Stimulated activated CD8-positive, alpha-beta memory T cell treated with anti-CD3 and anti-CD28 coated beads, Interleukin-2, amount 100 ng/mL, for 48 hours (primary cell): ENCODE measurements around the gene SLIT3.

ENCODE experiments used
- DNase-seq, 2 donors: peaks; one replicate each; pipeline ENCODE4 v3.0.0-alpha.2; 2020; ENCODE audit warnings: low read depth in 2 of 2

The SLIT3 gene

DNA sequence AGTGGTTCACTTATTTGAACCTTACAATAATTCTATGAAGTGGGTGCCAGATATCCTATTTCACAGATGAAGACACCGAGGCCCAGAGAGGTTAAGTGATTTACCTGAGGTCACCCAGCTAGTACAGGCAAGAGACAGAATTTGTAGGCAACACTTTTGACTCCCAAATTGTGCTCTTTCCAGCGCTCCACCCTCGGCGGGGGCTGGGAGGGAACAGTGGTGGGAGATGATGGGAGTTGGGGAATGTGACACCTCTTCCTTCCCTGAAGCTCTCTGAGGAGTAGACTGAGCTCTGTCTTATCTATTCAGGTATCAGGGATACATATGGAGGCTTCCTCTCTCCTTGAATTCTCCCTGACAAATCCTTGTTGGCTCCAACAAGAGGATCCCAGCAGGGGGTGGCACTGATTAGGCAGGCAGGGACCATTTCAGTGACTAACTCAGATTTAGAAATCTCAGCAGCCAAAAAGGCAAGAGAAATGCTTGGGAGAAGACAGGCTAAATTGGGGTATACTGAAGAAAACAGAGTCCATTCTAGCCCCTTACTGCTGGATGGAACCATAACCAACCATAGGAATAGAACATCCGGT, 626.0 kb downstream of the SLIT3 start:
- DNase-seq = no peak

DNA sequence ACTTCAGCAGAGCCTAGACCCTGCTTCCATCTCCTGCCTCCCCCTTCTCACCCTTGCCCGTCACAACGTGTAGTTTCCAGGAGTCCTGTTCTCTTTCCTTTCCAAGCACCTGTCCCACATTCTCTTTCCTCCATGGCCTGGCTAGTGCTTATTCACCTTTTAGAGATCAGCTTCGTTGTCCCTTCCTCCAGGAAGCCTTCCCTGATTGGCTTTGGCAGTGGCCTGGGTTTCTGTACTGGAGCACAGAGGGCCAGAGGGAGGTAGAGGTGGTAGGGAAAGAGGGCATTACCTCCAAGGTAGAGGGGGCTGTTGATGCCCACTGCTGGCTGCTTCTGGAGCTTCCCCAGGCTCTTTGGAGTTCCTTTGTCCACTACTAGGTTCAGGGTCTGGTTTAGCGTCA, 628.1 kb downstream of the SLIT3 start:
- DNase-seq = no peak

DNA sequence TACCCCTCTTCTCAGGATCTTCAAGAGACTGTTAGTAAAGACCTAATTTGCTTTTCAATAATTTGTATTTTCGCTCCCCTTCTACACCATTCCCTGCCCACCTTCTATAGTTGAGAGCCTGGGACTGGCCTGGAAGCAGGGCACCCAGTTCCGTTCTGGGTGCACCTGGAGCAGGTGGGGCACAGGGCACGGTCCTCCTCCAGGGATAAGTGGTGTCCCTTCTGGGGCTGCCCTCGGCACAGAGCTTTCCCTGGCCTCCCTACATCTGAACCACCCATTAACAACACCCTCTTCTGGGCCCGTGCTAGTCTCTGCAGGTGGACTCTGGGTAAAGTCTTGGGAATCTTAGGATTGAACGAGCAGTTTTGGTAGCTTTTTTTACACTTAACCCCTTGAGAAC, 628.9 kb downstream of the SLIT3 start:
- DNase-seq = no peak

DNA sequence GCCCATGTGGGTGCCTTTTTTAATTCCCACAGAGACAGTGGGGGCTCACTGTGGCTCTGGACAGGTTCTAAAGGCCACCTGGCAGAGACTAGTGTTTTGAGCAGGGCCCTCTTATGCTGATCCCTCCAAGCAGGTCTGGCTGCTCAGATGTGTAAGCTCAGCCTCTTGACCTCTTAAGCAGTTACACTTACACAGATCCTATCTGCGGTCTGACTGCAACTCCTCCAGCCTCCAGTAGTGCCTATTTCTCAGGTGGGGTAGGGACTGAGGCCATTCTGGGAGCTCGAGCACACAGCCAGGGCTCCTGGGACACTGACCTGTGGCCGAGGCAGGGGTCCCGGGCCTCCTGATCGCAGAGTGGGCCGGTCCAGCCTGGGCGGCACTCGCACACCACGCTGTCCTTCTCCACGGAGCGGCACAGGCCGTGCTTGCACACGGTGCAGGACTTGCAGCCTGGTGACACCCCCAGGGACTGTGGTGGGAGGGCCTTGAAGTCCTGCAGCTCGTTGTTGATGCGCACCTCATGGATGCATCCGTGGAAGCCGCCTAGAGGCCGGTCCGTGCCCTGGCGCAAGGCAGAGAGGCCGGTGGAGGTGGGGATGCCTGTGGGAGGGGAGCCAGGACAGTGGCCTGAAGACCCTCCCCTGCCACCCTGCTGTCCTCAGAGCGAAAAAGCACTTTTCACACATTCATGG, 629.9 kb downstream of the SLIT3 start:
- no peak for DNase-seq

DNA sequence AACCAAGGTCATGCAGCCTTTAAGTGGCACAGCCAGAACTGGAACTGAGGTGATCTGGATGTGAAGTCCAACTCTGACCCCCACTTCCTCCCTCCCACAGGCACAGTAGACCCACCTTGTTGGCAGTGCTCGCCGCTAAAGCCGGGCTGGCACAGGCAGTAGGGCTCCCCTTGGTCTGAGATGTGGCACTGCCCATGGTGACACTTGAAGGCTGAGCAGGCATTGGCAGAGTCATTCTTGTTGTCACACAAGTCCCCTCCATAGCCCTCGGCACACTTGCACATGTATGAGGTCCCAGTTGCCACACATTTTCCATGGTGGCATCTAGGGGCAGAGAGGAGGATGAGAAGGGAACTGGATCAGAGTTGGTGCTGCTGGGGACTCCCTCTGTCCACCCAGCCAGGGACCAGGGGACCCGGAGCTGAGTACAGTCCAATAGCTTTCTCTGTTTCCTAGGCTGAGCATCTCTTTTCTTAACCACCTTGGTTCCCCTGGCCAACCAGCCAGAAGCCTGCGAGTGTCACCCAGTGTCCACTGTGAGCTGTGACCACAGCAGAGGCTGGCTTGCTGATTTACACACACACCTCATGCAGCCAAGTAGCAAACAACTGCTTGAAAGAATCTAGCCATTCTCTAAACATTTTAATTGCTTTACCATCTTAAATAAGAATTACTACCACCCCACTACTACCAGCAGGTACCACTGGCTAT, 631.1 kb downstream of the SLIT3 start:
- no peak for DNase-seq

DNA sequence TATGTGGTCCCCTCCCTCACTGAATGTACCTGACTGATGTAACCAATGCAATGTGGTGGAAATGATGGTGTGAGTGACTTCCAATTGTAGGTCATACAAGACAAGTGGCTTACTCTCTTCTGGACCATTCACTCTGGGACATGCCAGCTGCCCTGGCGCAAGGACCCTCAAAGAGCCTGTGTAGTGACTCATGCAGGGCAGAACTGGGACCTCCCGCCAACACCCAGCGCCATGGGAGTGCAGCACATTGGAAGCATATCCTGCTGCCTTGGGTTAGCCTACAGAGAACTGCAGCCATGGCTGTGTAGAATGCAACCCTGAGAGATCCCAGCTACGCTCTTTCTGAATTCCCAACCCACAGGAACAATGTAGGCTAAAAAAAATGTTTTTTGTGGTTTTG, 631.8 kb downstream of the SLIT3 start:
- DNase-seq = no peak

DNA sequence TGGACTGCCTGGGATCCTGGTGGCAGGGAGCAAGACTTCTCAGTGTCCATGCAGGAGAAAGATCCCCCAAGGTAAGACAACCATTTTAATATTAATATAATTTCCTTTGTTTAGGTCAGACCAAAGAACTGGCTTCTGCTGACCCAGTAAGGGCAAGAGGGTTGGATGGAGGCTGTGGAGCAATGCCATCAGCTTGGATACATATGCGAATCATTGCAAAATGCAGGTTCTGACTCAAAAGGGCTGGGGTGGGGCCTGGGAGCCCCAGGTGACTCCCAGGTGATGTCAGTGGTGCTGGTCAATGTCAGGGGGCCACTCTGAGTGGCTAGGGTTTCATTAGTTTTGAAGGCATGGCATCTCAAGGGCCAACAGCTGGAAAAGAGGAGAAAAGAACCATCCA, 632.9 kb downstream of the SLIT3 start:
- DNase-seq = no peak

DNA sequence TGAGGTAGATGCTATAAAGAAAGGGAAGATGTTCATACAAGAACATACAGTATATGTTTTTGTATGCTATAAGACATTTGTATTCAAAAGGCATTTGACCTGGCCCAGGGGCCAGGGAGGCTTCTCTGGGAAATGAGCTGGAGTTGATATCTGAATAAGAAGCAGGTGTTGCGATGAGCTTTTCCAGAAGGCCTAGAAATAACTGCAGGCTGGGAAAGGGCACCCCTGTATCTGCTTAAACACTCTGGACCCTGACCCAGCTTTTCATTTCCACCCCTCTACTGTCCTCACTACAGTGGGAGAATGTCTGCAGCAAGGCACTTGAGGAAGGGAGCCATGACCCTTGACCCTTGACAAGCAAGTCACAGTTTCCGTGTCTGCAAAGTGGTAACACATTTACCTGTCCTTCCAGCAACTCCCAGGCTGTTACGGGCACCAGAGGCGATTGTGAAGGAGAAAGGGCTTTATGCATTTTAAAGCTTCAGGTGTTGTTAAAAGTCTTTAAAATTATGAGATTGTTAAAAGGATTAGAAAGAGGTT, 633.6 kb downstream of the SLIT3 start:
- DNase-seq = no peak

DNA sequence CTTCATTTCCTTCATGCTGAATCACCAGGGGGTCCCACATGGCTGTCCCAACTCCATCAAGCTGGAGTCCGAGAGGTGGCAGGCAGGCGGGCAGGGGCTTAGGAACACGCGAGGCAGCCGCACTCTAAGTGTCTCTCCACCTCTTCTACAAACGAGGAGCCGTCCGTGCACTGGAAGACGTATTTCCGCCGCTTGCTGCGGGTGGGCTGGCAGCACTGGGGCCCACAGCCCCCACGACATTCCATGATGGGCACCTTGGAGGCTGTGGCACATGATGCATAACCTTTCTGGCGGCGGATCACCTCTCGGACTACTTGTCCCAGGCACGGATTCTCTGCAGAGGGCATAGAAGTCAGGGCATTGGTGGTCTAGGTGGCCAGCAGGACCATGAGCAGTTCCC, 634.6 kb downstream of the SLIT3 start:
- DNase-seq = no peak

DNA sequence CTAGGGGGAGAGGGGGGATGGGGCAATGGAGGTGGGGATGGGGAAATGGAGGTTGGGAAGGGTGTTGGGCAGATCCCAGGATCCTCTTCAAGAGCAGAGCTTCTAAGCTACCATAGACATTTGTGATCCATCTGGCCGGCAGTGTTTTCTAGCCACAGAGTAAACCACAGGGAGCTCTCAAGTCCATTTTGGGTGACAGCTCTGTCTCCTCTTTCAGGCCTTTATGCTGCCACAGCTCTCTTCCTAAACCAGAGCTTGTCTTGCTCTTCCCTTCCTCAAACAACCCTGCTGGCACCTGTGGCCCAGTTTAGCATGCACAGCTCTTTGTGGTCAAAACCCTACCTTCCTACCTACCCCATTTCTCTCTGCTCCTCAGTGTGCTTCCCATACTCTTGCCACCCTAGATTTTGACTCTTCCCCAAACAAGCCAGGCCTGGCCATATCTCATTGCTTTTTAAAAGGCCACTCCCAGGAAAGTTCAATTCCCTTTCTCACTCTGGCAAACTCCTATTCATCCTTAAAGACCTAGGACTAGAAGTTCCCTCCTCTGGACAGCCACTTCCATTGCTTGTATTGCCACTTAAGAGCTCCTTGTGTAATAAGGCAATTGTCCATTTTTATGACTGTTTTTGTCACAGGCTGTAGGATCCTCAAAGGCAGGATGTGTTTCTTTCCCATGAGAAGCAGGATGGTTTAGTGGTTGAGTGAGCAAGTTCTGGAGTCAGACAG, 637.5 kb downstream of the SLIT3 start:
- no peak for DNase-seq

DNA sequence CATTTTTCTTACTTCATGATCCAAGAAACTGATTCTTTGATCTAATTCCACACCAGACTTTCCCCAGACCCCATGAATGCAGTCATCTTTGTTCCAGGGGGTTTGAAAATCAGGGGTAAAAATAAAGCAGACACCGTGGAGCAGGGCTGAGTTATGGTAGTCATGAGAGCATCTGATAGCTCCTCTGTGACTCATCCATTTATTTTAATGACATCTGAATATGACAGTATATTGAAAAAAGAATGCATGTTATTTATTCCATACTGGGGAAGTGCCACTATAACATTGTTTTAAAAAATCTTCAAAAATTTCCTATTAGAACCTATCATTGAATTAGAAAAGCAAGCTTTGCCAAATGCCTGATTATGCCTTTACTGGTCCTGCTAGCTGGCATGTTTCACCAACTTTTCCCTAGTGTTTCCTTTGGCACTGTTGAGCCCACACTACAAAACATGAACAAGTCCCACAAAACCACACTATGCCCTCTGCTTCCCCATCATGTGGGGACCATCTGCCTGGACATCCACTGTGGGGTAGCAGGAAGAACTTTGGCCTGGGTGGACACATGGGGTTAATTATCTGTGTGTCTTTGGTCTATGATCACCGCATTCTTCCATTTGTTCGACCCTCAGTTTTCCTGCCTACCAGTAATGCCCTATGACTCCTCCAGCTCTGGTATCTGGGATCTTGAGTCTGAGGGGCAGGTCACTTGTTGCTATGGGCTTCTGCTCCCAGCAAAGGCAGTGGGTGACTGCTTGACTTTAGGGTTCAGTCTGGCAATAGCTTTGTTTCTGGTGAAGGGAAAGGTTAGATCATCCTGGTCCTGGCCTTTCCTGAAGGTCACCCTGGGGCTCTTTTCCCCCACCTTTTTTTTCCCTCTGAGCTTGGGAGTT, 639.1 kb downstream of the SLIT3 start:
- DNase-seq = no peak

DNA sequence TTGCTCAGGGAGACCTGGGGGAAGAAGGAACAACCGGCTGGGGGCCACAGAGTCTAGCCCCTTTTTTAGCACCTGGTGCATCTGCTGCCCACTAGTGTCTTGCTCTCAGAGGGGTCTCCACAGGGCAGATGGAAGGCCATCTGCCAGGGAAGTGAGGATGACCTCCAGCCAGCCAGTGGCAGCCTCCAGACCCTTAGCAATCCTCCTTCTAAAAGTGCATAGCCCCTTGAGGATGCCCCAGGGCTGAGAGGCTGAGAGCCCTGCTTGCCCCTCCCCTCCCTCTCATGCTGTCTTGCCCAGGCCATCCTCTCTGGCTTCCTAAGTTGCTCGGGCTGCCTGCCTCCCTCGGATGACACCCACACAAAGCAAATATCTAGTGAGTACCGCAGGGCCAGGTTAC, 640.2 kb downstream of the SLIT3 start:
- no peak for DNase-seq

DNA sequence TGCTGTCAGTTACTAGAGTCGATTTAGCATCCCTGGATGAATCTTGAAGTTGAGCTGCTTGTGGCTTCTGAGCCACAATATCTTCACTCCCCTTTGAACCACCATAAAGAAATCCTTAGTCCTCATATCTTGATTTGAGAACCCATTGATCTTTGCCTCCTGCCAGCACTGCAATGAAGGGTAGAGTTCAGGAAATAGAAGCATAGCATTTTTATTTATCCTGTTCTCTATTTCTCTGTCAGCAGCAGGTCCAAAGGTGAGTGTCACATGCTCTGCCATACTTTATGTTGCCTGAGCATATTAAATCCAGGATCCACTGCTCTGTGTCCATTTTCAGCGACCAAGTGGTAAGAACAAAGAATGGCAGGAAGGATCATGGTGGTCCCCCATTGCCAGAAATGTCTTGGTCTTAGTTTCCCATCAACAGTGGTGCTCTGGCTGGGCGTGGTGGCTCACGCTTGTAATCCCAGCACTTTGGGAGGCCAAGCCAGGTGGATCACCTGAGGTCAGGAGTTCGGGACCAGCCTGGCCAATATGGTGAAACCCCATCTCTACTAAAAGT, 641.6 kb downstream of the SLIT3 start:
- no peak for DNase-seq

DNA sequence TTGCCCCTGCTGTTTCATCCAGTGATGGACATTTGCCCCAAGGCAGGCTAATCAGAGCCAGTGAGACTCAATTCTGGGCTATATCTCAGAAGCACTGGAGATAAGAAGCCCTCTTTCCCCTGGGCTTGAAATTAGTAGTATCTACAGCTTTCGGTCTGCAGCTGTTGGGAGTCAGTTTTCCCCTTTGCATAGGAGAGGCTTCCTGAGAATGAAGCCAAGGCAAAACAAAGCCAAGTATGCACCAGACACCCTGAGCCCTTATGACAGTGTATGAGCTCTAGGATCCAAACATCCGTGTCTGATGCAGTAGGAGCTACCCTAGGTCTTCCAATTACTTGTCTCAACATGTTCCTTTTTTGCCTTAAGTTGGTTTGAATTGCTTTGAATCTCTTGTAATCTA, 642.5 kb downstream of the SLIT3 start:
- DNase-seq = no peak

DNA sequence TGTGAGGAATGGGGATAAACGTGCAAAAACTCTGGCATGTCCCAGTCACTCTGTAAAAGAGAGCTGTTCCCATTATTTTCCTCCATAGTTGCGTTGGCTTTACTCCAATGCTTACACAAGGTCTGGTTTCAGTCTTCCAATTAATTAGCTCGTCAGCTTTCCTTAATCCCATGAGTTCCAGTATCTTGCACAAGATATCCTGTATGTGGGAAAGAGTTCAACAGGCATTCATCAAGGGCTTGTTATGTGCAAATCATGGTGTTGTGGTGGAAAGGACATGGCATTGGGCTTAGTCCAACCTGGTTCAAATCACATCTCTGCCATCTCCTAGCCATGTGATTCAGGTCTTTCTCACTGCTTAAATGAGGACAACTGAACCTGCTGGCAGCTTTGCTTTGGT, 644.3 kb downstream of the SLIT3 start:
- no peak for DNase-seq

DNA sequence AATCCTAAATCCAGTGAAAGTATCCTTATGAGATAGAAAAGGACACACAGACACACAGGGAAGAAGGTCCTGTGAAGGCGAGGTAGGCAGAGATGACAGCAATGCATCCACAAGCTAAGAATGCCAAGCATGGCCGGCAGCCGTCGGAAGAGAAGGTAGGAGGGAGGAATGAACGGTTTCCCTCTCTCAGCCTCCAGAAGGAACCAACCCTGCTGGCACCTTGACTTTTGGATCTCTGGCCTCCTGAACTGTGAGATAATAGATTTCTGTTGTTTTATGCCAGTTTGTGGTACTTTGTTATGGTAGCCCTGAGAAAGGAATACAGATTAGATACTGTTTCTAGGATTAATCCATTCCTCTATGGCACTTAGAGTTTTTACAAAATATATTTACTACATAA, 645.6 kb downstream of the SLIT3 start:
- no peak for DNase-seq

DNA sequence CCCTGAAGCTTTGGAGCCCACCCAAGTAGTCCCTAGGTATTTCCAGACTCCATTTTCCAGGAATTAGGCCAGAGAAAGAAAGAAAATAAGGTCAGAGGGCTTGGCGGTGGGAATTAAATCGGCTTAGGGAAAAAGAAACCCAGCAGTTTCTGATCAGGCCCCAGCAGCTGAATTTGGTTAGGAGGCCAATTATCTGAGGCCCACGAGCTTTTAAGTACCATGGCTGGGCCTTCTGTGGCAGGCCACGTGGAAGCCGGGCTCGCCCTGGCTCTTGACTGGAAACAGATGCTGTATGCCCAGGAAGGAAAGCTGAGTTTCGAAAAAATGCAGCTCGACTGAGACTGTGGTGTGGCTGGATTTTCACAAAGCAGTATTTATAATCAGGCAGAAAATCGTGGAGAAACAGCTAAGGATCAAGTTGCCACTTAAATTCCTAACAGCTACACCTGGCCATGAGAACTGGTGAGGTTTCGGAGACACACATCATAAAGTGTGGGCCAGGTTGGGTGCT, 646.7 kb downstream of the SLIT3 start:
- DNase-seq = no peak

DNA sequence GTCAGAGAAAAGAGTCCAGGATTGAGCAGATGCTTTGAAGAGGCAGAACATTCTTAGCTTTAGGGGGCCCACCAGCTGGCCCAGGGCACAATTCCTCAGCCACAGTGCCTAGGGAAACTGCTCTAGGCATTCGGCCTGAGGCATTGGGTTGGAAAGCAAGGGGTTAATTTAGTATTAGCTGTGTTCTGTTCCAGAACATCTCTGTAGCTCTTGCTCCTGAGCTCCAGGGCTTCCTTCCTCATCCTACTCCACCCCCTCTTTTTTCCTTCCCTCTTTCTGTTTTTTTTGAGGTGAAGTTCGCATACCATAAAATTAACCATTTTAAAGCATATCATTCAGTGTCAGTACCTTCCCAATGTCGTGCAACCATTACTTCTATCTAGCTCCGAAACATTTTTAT, 647.3 kb downstream of the SLIT3 start:
- no peak for DNase-seq

DNA sequence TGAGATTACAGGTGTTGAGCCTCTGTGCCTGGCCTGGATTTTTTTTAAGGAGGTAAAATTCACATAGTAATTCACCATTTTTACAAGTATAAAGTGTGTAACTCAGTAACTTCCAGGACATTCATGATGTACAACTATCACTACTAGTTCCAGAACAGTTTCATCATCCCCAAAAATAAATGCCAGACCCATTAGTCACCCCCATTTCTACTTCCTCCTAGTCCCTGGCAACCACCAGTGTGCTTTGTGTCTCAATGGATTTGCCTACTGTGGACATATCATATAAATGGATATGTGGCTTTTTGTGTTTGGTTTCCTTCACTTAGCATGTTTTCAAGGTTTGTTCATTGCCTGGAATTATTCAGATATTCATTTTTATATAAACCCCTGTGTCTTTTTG, 649.3 kb downstream of the SLIT3 start:
- no peak for DNase-seq

DNA sequence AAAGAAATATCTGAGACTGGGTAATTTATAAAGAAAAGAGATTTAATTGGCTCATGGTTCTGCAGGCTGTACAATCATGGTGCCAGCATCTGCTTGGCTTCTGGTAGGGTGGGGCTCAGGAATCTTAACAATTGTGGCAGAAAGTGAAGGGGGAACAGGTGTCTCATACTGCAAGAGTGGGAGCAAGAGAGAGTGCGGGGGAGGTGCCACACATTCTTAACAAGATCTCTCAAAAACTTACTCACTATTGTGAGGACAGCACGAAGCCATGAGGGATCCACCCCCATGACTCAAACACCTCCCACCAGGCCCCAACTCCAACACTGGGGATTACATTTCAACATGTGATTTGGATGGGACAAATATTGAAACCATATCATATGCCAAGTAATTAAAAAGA, 651.6 kb downstream of the SLIT3 start:
- DNase-seq = no peak

DNA sequence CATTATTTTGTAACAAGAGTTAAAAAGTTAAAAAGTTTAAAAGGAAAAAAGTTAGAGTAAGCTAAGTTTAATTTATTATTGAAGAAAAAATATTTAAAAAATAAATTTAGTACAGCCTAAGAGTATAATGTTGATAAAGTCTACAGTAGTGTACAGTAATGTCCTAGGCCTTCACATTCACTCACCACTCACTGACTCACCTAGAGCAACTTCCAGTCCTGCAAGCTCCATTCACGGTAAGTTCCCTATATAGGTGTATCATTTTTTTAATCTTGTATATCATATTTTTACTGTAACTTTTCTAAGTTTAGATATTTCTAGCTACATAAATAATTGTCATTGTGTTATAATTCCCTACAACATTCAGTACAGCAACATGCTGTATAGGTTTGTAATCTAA, 652.4 kb downstream of the SLIT3 start:
- no peak for DNase-seq
